ENCODE measurements around the gene OXCT1. TPM values are rescaled to one million over a fixed set of nuclear protein-coding genes. Genes with fewer than 3 reads are reported as not detected.

The OXCT1 gene
- total RNA-seq, 6 experiments from 2014 or later = 40.4 to 44.0 (median 40.8) TPM

GRCh38 chr5:41790038-41790776 is 80.0 kb downstream of the OXCT1 start:
- Mint-ChIP-seq H3K27me3 (ENCODE audit: insufficient read depth) (no peaks in the 10 kb centered on the region), H3K27ac (no peak overlapping the region), H3K4me3 (no peak overlapping the region), H3K9me3 (no peaks in the 10 kb centered on the region), H3K4me1 (ENCODE audit: low read depth) (peaks cover 82% of the 10 kb centered on the region), H3K36me3 (ENCODE audit: low read depth) (no peaks in the 10 kb centered on the region)
- no peak for DNase-seq
- no peak for TF ChIP-seq CTCF (IDR thresholded peaks at IDR 0.05)

DNA sequence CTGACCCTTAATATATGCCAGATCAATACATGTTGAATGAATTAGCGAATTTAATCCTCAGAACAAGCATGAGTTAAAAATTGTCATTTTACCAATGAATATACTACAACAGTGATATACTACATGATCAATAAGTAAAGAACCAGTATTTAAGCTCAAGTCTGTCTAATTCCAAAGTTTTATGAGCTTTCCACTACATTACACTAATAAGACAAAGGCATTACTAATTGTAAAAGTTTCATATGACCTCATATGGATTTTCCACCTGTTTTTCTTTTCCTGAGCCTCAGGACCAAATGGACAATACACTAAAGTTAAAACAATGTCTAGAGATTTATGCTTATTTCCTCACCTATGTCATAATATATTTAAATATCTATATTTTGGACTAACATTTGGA is 80.8 kb downstream of the OXCT1 start:
- H3K4me1 Mint-ChIP-seq (ENCODE audit: low read depth) = peaks cover 74% of the 10 kb centered on the region
- no peaks in the 10 kb centered on the region for H3K36me3 Mint-ChIP-seq (ENCODE audit: low read depth)
- no peak for DNase-seq
- no peak overlapping the region; the same call in 1 of the 2 replicates for H3K27ac Mint-ChIP-seq
- no peaks in the 10 kb centered on the region for H3K27me3 Mint-ChIP-seq (ENCODE audit: insufficient read depth)
- no peak for TF ChIP-seq CTCF (IDR thresholded peaks at IDR 0.05)
- H3K4me3 Mint-ChIP-seq = peak overlapping the region; percentile 50; the same call in 1 of the 2 replicates
- no peaks in the 10 kb centered on the region for H3K9me3 Mint-ChIP-seq

GRCh38 chr5:41788941-41789368 is 81.3 kb downstream of the OXCT1 start:
- DNase-seq = peak; percentile 46
- Mint-ChIP-seq H3K36me3 (ENCODE audit: low read depth) (no peaks in the 10 kb centered on the region), H3K9me3 (no peaks in the 10 kb centered on the region), H3K4me1 (ENCODE audit: low read depth) (peaks cover 69% of the 10 kb centered on the region), H3K4me3 (peak overlapping the region; percentile 50), H3K27me3 (ENCODE audit: insufficient read depth) (no peaks in the 10 kb centered on the region), H3K27ac (peak overlapping the region; percentile 44)
- TF ChIP-seq CTCF (IDR thresholded peaks at IDR 0.05) = no peak

- Mint-ChIP-seq H3K36me3 (ENCODE audit: low read depth) (0 out of 2 replicates have a peak, but pooled peaks cover 4% of the 10 kb centered on the region), H3K4me3 (no peak overlapping the region), H3K9me3 (no peaks in the 10 kb centered on the region), H3K27me3 (ENCODE audit: insufficient read depth) (no peaks in the 10 kb centered on the region), H3K27ac (0 out of 2 replicates have a peak overlapping the region, but pooled peaks have one; percentile 11), H3K4me1 (ENCODE audit: low read depth) (peaks cover 57% of the 10 kb centered on the region)
- DNase-seq = no peak
- no peak for TF ChIP-seq CTCF (IDR thresholded peaks at IDR 0.05)
Observed at GRCh38 chr5:41787265-41787664, 83.0 kb downstream of the OXCT1 start.

DNA sequence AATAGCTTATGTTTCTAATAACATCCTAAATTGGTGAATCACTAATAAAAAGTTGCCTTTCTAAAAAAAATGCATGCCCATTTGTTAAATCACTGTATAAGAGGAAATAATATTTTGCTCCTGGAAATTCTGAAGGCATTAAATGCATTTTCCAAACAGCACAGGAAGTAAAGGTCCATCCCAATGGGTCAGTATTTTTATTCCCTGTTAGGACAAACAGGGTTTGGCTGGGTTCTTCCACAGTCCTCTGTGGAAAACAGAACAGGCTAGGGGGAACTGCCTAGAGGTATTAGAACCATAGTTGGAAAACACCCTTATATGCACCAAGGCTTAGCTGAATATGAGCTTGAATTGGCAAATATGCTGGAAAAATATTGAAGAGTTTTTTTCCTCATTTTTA is 85.2 kb downstream of the OXCT1 start:
- no peak for TF ChIP-seq CTCF (IDR thresholded peaks at IDR 0.05)
- H3K36me3 Mint-ChIP-seq (ENCODE audit: low read depth) = 0 out of 2 replicates have a peak, but pooled peaks cover 4% of the 10 kb centered on the region
- DNase-seq = no peak
- H3K4me1 Mint-ChIP-seq (ENCODE audit: low read depth) = peaks cover 45% of the 10 kb centered on the region
- no peak overlapping the region for H3K27ac Mint-ChIP-seq
- H3K4me3 Mint-ChIP-seq = no peak overlapping the region
- H3K9me3 Mint-ChIP-seq = no peaks in the 10 kb centered on the region
- no peaks in the 10 kb centered on the region; the same call in 1 of the 2 replicates for H3K27me3 Mint-ChIP-seq (ENCODE audit: insufficient read depth)

All from HFFc6 (cell line).